Measurements from ENCODE around the gene AGFG2.

AGFG2 gene

GRCh38 chr7:100612730-100613390, 73.9 kb downstream of the AGFG2 start:
- DNase-seq (ENCODE audit: low spot score): no peak

GRCh38 chr7:100613412-100614175, 74.6 kb downstream of the AGFG2 start:
- no peak for DNase-seq (ENCODE audit: low spot score)

- no peak for DNase-seq (ENCODE audit: low spot score)
Observed at GRCh38 chr7:100614308-100614861, 75.4 kb downstream of the AGFG2 start.

Data from cerebellar cortex (tissue), 1 donor.